Inferior parietal cortex (tissue), 1 donor: Measurements from ENCODE around the gene NOSTRIN.
"Not testable (repeated sequence)": the region's sequence is repeated elsewhere in the genome, so short reads cannot be mapped to it uniquely, and the experiment has no call there.

Experiments
- DNase-seq: peaks from one replicate; pipeline ENCODE4 v3.0.0-alpha.2; 2016; ENCODE audit errors: extremely low spot score

Gene NOSTRIN

GRCh38 chr2:168790226-168790902 is 12.1 kb upstream of the NOSTRIN start:
- DNase-seq, result no peak

GRCh38 chr2:168791140-168791539 is 11.3 kb upstream of the NOSTRIN start:
- DNase-seq, result not testable (repeated sequence)

GRCh38 chr2:168793596-168793995 is 8.8 kb upstream of the NOSTRIN start:
- no peak for DNase-seq

GRCh38 chr2:168794968-168795367 is 7.5 kb upstream of the NOSTRIN start:
- no peak for DNase-seq

GRCh38 chr2:168796090-168796577 is 6.3 kb upstream of the NOSTRIN start:
- DNase-seq, result no peak

GRCh38 chr2:168796583-168797285 is 5.7 kb upstream of the NOSTRIN start:
- no peak for DNase-seq

GRCh38 chr2:168797286-168797655 is 5.2 kb upstream of the NOSTRIN start:
- no peak for DNase-seq

GRCh38 chr2:168798076-168798887 is 4.2 kb upstream of the NOSTRIN start:
- no peak for DNase-seq

GRCh38 chr2:168798888-168799410 is 3.5 kb upstream of the NOSTRIN start:
- DNase-seq, result no peak

GRCh38 chr2:168801471-168801870 is 966 bp upstream of the NOSTRIN start:
- no peak for DNase-seq

GRCh38 chr2:168802859-168803725 is 655 bp downstream of the NOSTRIN start:
- DNase-seq, result no peak

- DNase-seq, result no peak
These were observed 1.8 kb downstream of the NOSTRIN start for GRCh38 chr2:168804214-168804613.

- no peak for DNase-seq
These were observed 3.2 kb downstream of the NOSTRIN start for GRCh38 chr2:168805615-168806014.

GRCh38 chr2:168809537-168809936 is 7.1 kb downstream of the NOSTRIN start:
- DNase-seq, result no peak

- DNase-seq, result no peak
These were observed 7.8 kb downstream of the NOSTRIN start for GRCh38 chr2:168810235-168810634.

GRCh38 chr2:168811696-168812095 is 9.3 kb downstream of the NOSTRIN start:
- no peak for DNase-seq

- no peak for DNase-seq
These were observed 11.6 kb downstream of the NOSTRIN start for GRCh38 chr2:168814046-168814445.

- no peak for DNase-seq
These were observed 12.8 kb downstream of the NOSTRIN start for GRCh38 chr2:168814939-168815907.

GRCh38 chr2:168816369-168816768 is 13.9 kb downstream of the NOSTRIN start:
- no peak for DNase-seq
